Fibroblast of lung (primary cell): Measurements from ENCODE around the gene DCDC2. TPM values are rescaled to one million over a fixed set of nuclear protein-coding genes. Genes with fewer than 3 reads are reported as not detected.
"Not testable (repeated sequence)": the region's sequence is repeated elsewhere in the genome, so short reads cannot be mapped to it uniquely, and the experiment has no call there.

Experiments
- DNase-seq, 2 donors: peaks; one replicate each; pipeline versions ENCODE4 v3.0.0 to v3.0.0-alpha.2; 2010; ENCODE audit warnings: low read depth in 2 of 2
- H2AFZ ChIP-seq: 2 replicates; pipeline ENCODE4 v1.5.1; 2012; ENCODE audit warnings: low read length, control low read depth, inconsistent platforms
- H3K27ac ChIP-seq: 2 replicates; pipeline ENCODE4 v1.5.1; 2011; ENCODE audit warnings: low read length, control low read depth; ENCODE audit not compliant: insufficient read depth
- H3K27me3 ChIP-seq: 2 replicates; pipeline ENCODE4 v1.5.1; 2011; ENCODE audit warnings: mild to moderate bottlenecking, low read length; ENCODE audit not compliant: control insufficient read depth, insufficient read depth
- H3K36me3 ChIP-seq: 2 replicates; pipeline ENCODE4 v1.5.1; 2011; ENCODE audit warnings: low read length; ENCODE audit not compliant: control insufficient read depth, insufficient read depth
- H3K4me1 ChIP-seq: 2 replicates; pipeline ENCODE4 v1.5.1; 2011; ENCODE audit warnings: low read length; ENCODE audit not compliant: control insufficient read depth, insufficient read depth; ENCODE audit errors: extremely low read depth
- H3K4me2 ChIP-seq: 2 replicates; pipeline ENCODE4 v1.5.1; 2011; ENCODE audit warnings: low read length, control low read depth; ENCODE audit not compliant: insufficient read depth; ENCODE audit errors: extremely low read depth
- H3K4me3 ChIP-seq, 4 experiments: fragments of 200-600 bp in 1 of 4; sonication (generic) in 1 of 4; replicated peaks in 1 of 4; 2 replicates each; pipeline ENCODE4 v1.5.1; 2011 to 2016; ENCODE audit warnings: low read length in 4 of 4, low read depth in 3 of 4, mild to moderate bottlenecking in 3 of 4, control low read depth in 2 of 4, inconsistent platforms in 1 of 4, mixed read lengths in 1 of 4; ENCODE audit not compliant: insufficient read depth in 1 of 4; ENCODE audit errors: control extremely low read depth in 1 of 4
- H3K79me2 ChIP-seq: 2 replicates; pipeline ENCODE4 v1.5.1; 2012; ENCODE audit warnings: mild to moderate bottlenecking, low read length, inconsistent platforms; ENCODE audit not compliant: control insufficient read depth, insufficient read depth
- H3K9ac ChIP-seq: 2 replicates; pipeline ENCODE4 v1.5.1; 2011; ENCODE audit warnings: mild to moderate bottlenecking, low read length, control low read depth; ENCODE audit not compliant: insufficient read depth
- H3K9me3 ChIP-seq: 2 replicates; pipeline ENCODE4 v1.5.1; 2012; ENCODE audit warnings: low read depth, low read length; ENCODE audit not compliant: control insufficient read depth, insufficient read depth
- H4K20me1 ChIP-seq: 2 replicates; pipeline ENCODE4 v1.5.1; 2011; ENCODE audit warnings: low read length; ENCODE audit not compliant: control insufficient read depth, insufficient read depth; ENCODE audit errors: extremely low read depth
- CTCF ChIP-seq, 2 donors: IDR thresholded peaks in 1 of 2; conservative IDR thresholded peaks in 1 of 2; 1 replicate in 1 of 2; 2 replicates in 1 of 2; pipeline ENCODE4 v1.5.1; 2011 to 2012; ENCODE audit warnings: low read length in 2 of 2, control low read depth in 1 of 2, inconsistent platforms in 1 of 2, low read depth in 1 of 2, mild to moderate bottlenecking in 1 of 2
- EZH2 ChIP-seq: IDR thresholded peaks from 2 replicates; pipeline ENCODE4 v1.5.1; 2012; ENCODE audit warnings: low read length, control low read depth, mild to moderate bottlenecking; ENCODE audit errors: missing control alignments
- polyA plus RNA-seq, 2 donors: library from polyadenylated mRNA; depleted of rRNA in 1 of 2; stranded (reverse) in 1 of 2; unstranded in 1 of 2; fragments of >200 nt; gene quantifications; 2 replicates each; pipeline ENCODE4 v1.2.1, GENCODE V29; 2011 to 2012; ENCODE audit warnings: missing spikeins in 1 of 2
- total RNA-seq: library from RNA; depleted of rRNA; stranded (reverse); fragments of >200 nt; gene quantifications from 2 replicates; pipeline ENCODE4 v1.2.1, GENCODE V29; 2014

Gene DCDC2
- total and polyA plus RNA-seq, 2 donors (not counting 1 experiment from before 2014, with no cell fraction given): 0.01 TPM; not detected in 1

- no peaks in the 10 kb centered on the region for H4K20me1 ChIP-seq
- H3K79me2 ChIP-seq: no peaks in the 10 kb centered on the region
- no peak overlapping the region for H3K4me3 ChIP-seq
- no peak overlapping the region for H3K4me2 ChIP-seq
- no peaks in the 10 kb centered on the region for H3K9me3 ChIP-seq
- H3K27ac ChIP-seq: no peak overlapping the region
- H3K9ac ChIP-seq: no peak overlapping the region
- no peaks in the 10 kb centered on the region for H3K36me3 ChIP-seq
- no peak for TF ChIP-seq EZH2
- no peak for TF ChIP-seq CTCF (conservative IDR thresholded peaks at IDR 0.05 in 1 of 2, IDR thresholded peaks at IDR 0.05 in 1 of 2; ENCODE audit: low read depth in 1 of 2, low read length in 2 of 2)
- peak in 1 of 2 donors; percentile 1 for DNase-seq
- H3K27me3 ChIP-seq: no peaks in the 10 kb centered on the region
- H2AFZ ChIP-seq: no peak overlapping the region
- no peaks in the 10 kb centered on the region for H3K4me1 ChIP-seq
Observed at GRCh38 chr6:24245275-24245674, 112.6 kb downstream of the DCDC2 start.

- H3K79me2 ChIP-seq: no peaks in the 10 kb centered on the region
- TF ChIP-seq CTCF (conservative IDR thresholded peaks at IDR 0.05 in 1 of 2, IDR thresholded peaks at IDR 0.05 in 1 of 2; ENCODE audit: low read depth in 1 of 2, low read length in 2 of 2): no peak
- TF ChIP-seq EZH2: no peak
- H3K27ac ChIP-seq: no peak overlapping the region
- no peaks in the 10 kb centered on the region for H3K9me3 ChIP-seq
- no peak for DNase-seq
- H2AFZ ChIP-seq: no peak overlapping the region
- H3K4me2 ChIP-seq: no peak overlapping the region
- H4K20me1 ChIP-seq: no peaks in the 10 kb centered on the region
- H3K36me3 ChIP-seq: no peaks in the 10 kb centered on the region
- H3K27me3 ChIP-seq: no peaks in the 10 kb centered on the region
- no peak overlapping the region for H3K4me3 ChIP-seq
- H3K9ac ChIP-seq: no peak overlapping the region
- no peaks in the 10 kb centered on the region for H3K4me1 ChIP-seq
Observed at GRCh38 chr6:24242924-24243323, 114.9 kb downstream of the DCDC2 start.

- not testable (repeated sequence) for DNase-seq, H3K27me3 ChIP-seq, H3K4me2 ChIP-seq, H3K36me3 ChIP-seq, H3K79me2 ChIP-seq, H2AFZ ChIP-seq, H3K9me3 ChIP-seq, H3K4me3 ChIP-seq, H4K20me1 ChIP-seq, H3K4me1 ChIP-seq, H3K27ac ChIP-seq, H3K9ac ChIP-seq
Observed at GRCh38 chr6:24241779-24242178, 116.1 kb downstream of the DCDC2 start.
